Prostate gland (tissue), 2 donors: Measurements from ENCODE around the gene GALNT7.

Experiments
- POLR2A ChIP-seq: fragments of 450-650 bp; IDR thresholded peaks from one replicate; pipeline ENCODE4 v1.6.1; 2016; ENCODE audit warnings: antibody characterized with exemption, mild to moderate bottlenecking
- POLR2AphosphoS5 ChIP-seq: sonication (generic); formaldehyde crosslinking; IDR thresholded peaks from one replicate; pipeline ENCODE4 v1.6.1; 2017; ENCODE audit warnings: antibody characterized with exemption
- TF ChIP-seq, protein P1 (sequence below), 4 experiments: fragments of 200-600 bp in 2 of 4; fragments of 450-650 bp in 2 of 4; sonication (generic) in 2 of 4; IDR thresholded peaks; 1 replicate in 3 of 4; 2 replicates in 1 of 4; pipeline ENCODE4 v1.5.1; 2016 to 2019; ENCODE audit warnings: antibody characterized with exemption in 4 of 4, mild to moderate bottlenecking in 2 of 4, moderate library complexity in 2 of 4

DNA sequence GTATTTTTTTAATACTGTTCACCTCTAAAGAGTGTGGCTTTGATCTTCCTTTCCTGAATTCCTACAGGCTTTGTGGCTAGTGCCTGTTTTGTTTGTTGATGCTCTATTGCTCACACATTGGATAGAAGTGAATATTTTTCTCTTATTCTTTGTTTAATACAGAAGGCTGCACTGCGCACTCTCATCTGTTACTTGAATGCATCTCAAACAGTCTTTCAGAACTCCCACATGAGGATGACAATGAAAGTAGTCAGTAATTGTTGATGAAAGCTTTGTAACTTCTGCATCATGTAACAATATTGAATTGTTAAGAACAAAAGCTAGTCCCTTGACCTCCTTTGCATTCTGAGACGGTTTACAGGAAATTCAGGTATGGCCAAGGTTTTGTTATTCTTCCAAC, 29.1 kb upstream of the GALNT7 start:
- TF ChIP-seq, protein P1, sequence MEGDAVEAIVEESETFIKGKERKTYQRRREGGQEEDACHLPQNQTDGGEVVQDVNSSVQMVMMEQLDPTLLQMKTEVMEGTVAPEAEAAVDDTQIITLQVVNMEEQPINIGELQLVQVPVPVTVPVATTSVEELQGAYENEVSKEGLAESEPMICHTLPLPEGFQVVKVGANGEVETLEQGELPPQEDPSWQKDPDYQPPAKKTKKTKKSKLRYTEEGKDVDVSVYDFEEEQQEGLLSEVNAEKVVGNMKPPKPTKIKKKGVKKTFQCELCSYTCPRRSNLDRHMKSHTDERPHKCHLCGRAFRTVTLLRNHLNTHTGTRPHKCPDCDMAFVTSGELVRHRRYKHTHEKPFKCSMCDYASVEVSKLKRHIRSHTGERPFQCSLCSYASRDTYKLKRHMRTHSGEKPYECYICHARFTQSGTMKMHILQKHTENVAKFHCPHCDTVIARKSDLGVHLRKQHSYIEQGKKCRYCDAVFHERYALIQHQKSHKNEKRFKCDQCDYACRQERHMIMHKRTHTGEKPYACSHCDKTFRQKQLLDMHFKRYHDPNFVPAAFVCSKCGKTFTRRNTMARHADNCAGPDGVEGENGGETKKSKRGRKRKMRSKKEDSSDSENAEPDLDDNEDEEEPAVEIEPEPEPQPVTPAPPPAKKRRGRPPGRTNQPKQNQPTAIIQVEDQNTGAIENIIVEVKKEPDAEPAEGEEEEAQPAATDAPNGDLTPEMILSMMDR (IDR thresholded peaks at IDR 0.05): no peak
- TF ChIP-seq POLR2A: no peak
- no peak for TF ChIP-seq POLR2AphosphoS5
